SU-DHL-6 (cell line): ENCODE data around the gene PTPN14.

Experiments
- H2AFZ ChIP-seq: fragments of 200-600 bp; sonication (generic); 2 replicates; pipeline ENCODE4 v1.6.1; 2014; ENCODE audit warnings: low read depth, mild to moderate bottlenecking, moderate library complexity, mixed read lengths, antibody characterized with exemption, low read length; ENCODE audit not compliant: severe bottlenecking
- H3F3A ChIP-seq: fragments of 200-600 bp; shearing (Covaris generic); 2 replicates; pipeline ENCODE4 v1.6.0; 2016; ENCODE audit warnings: antibody characterized with exemption, mild to moderate bottlenecking; ENCODE audit not compliant: insufficient read depth
- H3K27ac ChIP-seq: fragments of 200-600 bp; sonication (generic); 2 replicates; pipeline ENCODE4 v1.5.1; 2016; ENCODE audit warnings: low read depth, mild to moderate bottlenecking, low read length, moderate library complexity, mixed read lengths
- H3K27me3 ChIP-seq: fragments of 200-600 bp; sonication (generic), shearing (Covaris generic); 2 replicates; pipeline ENCODE4 v1.6.0; 2014; ENCODE audit warnings: mild to moderate bottlenecking, low read length
- H3K36me3 ChIP-seq: fragments of 200-600 bp; sonication (generic); 2 replicates; pipeline ENCODE4 v1.6.1; 2014; ENCODE audit warnings: mild to moderate bottlenecking, low read length, mixed read lengths
- H3K4me2 ChIP-seq: fragments of 300-600, 200-600 bp; shearing (Covaris generic), sonication (generic); 2 replicates; pipeline ENCODE4 v1.6.0; 2014; ENCODE audit warnings: low read length, low read depth, mild to moderate bottlenecking; ENCODE audit not compliant: poor library complexity, severe bottlenecking
- H3K4me3 ChIP-seq: fragments of 200-600 bp; sonication (generic); 2 replicates; pipeline ENCODE4 v1.5.1; 2014; ENCODE audit warnings: antibody characterized with exemption, low read length, mild to moderate bottlenecking, mixed read lengths; ENCODE audit not compliant: insufficient read depth, poor library complexity, severe bottlenecking
- H3K79me2 ChIP-seq: fragments of 200-600 bp; sonication (generic); 2 replicates; pipeline ENCODE4 v1.6.1; 2014; ENCODE audit warnings: mild to moderate bottlenecking, low read length, moderate library complexity; ENCODE audit not compliant: insufficient read depth
- H3K9ac ChIP-seq: fragments of 200-600 bp; sonication (generic); 2 replicates; pipeline ENCODE4 v1.7.0; 2014; ENCODE audit warnings: mild to moderate bottlenecking, low read length
- H3K9me2 ChIP-seq: fragments of 200-600 bp; sonication (generic); replicated peaks from 2 replicates; pipeline ENCODE4 v1.6.1; 2014; ENCODE audit warnings: low read length; ENCODE audit not compliant: insufficient read depth
- H3K9me3 ChIP-seq: fragments of 200-600 bp; sonication (generic); 2 replicates; pipeline ENCODE4 v1.6.1; 2014; ENCODE audit warnings: low read length, mixed read lengths; ENCODE audit not compliant: insufficient read depth
- H4K20me1 ChIP-seq: fragments of 200-600 bp; sonication (generic); 2 replicates; pipeline ENCODE4 v1.6.1; 2014; ENCODE audit warnings: low read depth, mild to moderate bottlenecking, antibody characterized with exemption, low read length, moderate library complexity, mixed read lengths
- EZH2phosphoT487 ChIP-seq: fragments of 200-600 bp; sonication (generic), shearing (Covaris generic); conservative IDR thresholded peaks from 2 replicates; pipeline ENCODE4 v1.6.1; 2018; ENCODE audit warnings: mild to moderate bottlenecking, antibody characterized with exemption, low read length, moderate library complexity, mixed read lengths
- TF ChIP-seq, protein P1 (sequence below): fragments of 200-600 bp; sonication (generic); IDR thresholded peaks from one replicate; pipeline ENCODE4 v1.5.1; 2017; ENCODE audit warnings: antibody characterized with exemption, mild to moderate bottlenecking, low read length, moderate library complexity; ENCODE audit not compliant: insufficient read depth, poor library complexity, severe bottlenecking

The PTPN14 gene

DNA sequence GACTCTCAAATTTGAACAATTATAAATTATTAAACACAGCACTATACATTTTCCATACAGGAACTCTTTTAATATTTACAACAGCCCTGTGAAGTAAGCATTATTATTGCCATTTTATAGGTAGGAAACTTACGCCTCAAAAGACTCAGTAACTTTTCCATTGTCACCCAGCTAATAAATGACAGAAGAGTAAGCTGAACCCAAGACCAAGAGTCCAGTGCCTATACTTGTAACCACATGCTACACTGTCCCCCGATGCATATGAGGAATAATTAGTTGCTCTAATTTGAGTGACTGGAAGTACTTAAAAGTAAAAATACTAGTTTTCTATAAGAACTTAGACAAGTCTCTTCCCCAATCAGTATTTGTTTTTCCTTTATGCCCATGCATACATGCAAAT, 88.5 kb downstream of the PTPN14 start:
- no peaks in the 10 kb centered on the region for H4K20me1 ChIP-seq
- no peak for TF ChIP-seq EZH2phosphoT487
- TF ChIP-seq, protein P1, sequence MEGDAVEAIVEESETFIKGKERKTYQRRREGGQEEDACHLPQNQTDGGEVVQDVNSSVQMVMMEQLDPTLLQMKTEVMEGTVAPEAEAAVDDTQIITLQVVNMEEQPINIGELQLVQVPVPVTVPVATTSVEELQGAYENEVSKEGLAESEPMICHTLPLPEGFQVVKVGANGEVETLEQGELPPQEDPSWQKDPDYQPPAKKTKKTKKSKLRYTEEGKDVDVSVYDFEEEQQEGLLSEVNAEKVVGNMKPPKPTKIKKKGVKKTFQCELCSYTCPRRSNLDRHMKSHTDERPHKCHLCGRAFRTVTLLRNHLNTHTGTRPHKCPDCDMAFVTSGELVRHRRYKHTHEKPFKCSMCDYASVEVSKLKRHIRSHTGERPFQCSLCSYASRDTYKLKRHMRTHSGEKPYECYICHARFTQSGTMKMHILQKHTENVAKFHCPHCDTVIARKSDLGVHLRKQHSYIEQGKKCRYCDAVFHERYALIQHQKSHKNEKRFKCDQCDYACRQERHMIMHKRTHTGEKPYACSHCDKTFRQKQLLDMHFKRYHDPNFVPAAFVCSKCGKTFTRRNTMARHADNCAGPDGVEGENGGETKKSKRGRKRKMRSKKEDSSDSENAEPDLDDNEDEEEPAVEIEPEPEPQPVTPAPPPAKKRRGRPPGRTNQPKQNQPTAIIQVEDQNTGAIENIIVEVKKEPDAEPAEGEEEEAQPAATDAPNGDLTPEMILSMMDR = no peak
- H3K36me3 ChIP-seq = no peaks in the 10 kb centered on the region
- H3K27ac ChIP-seq = no peak overlapping the region
- H3K9ac ChIP-seq = no peak overlapping the region
- no peaks in the 10 kb centered on the region for H3K27me3 ChIP-seq
- no peaks in the 10 kb centered on the region for H3F3A ChIP-seq
- H3K79me2 ChIP-seq = no peaks in the 10 kb centered on the region
- no peak overlapping the region for H2AFZ ChIP-seq
- no peak overlapping the region for H3K4me3 ChIP-seq
- no peaks in the 10 kb centered on the region for H3K9me2 ChIP-seq
- no peaks in the 10 kb centered on the region for H3K9me3 ChIP-seq
- H3K4me2 ChIP-seq = no peak overlapping the region

DNA sequence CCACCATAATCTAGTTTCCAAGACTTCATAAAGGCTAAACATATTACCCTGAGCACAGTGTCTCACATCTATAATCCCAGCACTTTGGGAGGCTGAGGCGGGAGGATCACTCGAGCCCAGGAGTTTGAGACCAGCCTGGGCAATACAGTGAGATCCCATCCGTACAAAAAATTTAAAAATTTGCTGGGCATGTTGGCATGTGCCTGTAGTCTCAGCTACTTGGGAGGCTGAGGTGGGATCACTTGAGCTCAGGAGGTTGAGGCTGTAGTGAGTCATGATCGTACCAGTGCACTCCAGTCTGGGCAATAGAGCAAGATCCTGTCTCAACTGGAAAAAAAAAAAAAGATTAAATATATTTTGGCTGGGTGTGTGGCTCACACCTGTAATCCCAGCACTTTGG, 90.1 kb downstream of the PTPN14 start:
- Histone ChIP-seq H3K79me2 (no peaks in the 10 kb centered on the region), H3K9me2 (no peaks in the 10 kb centered on the region), H3K9ac (no peak overlapping the region), H3K36me3 (no peaks in the 10 kb centered on the region), H2AFZ (no peak overlapping the region), H3K4me3 (no peak overlapping the region), H3F3A (no peaks in the 10 kb centered on the region), H3K27ac (no peak overlapping the region), H4K20me1 (no peaks in the 10 kb centered on the region), H3K4me2 (no peak overlapping the region), H3K9me3 (no peaks in the 10 kb centered on the region), H3K27me3 (no peaks in the 10 kb centered on the region)
- TF ChIP-seq EZH2phosphoT487 = no peak
- TF ChIP-seq, protein P1 = no peak

DNA sequence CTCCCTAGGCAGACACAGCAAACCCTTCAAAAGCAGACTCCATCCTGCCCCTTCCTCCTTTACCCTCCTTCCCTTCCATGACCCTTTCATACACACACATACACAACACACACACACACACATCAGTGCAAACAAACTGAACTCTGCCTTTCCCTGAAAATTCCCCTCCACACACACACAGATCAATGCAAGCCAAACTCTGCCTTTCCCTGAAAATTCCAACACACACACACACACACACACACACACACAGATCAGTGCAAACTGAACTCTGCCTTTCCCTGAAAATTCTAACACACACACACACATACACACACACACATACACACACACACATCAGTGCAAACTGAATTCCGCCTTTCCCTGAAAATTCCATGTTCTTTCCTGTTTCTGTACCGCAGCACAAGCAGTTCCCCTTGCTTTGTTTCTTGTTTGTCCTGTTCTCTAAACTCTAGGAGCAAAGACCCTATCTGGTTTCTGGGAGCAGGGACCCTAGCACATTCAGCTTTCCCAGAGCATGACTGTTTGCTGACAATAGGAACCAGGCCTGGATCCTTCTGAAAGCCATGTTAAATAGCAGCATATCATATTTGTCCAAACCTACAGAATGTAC, 91.0 kb downstream of the PTPN14 start:
- no peaks in the 10 kb centered on the region for H3F3A ChIP-seq
- no peak overlapping the region for H2AFZ ChIP-seq
- TF ChIP-seq, protein P1 = no peak
- no peak for TF ChIP-seq EZH2phosphoT487
- H3K36me3 ChIP-seq = no peaks in the 10 kb centered on the region
- no peaks in the 10 kb centered on the region for H3K9me3 ChIP-seq
- no peaks in the 10 kb centered on the region for H3K9me2 ChIP-seq
- no peak overlapping the region for H3K9ac ChIP-seq
- no peak overlapping the region for H3K27ac ChIP-seq
- H3K4me3 ChIP-seq = no peak overlapping the region
- H4K20me1 ChIP-seq = no peaks in the 10 kb centered on the region
- no peaks in the 10 kb centered on the region for H3K27me3 ChIP-seq
- no peaks in the 10 kb centered on the region for H3K79me2 ChIP-seq
- no peak overlapping the region for H3K4me2 ChIP-seq
